CD4-positive, CD25-positive, alpha-beta regulatory T cell (primary cell): ENCODE data around the gene RCE1. TPM values are rescaled to one million over a fixed set of nuclear protein-coding genes. Genes with fewer than 3 reads are reported as not detected.
"Not testable (repeated sequence)": the region's sequence is repeated elsewhere in the genome, so short reads cannot be mapped to it uniquely, and the experiment has no call there.

Experiments used
- ATAC-seq, 2 donors: fragments of 150-1000 bp; cut with Tn5 transposase; one replicate each; pipeline ENCODE4 v1.10.0; 2021; ENCODE audit warnings: low read depth in 2 of 2, moderate number of reproducible peaks in 2 of 2, moderate library complexity in 1 of 2
- DNase-seq, 3 donors: peaks; one replicate each; pipeline versions ENCODE4 v3.0.0 to v3.0.0-alpha.2; 2012 to 2022; ENCODE audit warnings: mixed read lengths in 1 of 3
- H3K27ac ChIP-seq: one replicate; pipeline ENCODE4 v1.7.0; 2013; ENCODE audit warnings: mild to moderate bottlenecking, low read length; ENCODE audit not compliant: insufficient read depth, poor library complexity, severe bottlenecking
- H3K27me3 ChIP-seq: one replicate; pipeline ENCODE4 v1.7.0; 2013; ENCODE audit warnings: low read length; ENCODE audit not compliant: control insufficient read depth, insufficient read depth
- H3K36me3 ChIP-seq: one replicate; pipeline ENCODE4 v1.7.0; 2013; ENCODE audit warnings: mild to moderate bottlenecking, low read length, moderate library complexity; ENCODE audit not compliant: control insufficient read depth, insufficient read depth
- H3K4me1 ChIP-seq: 2 replicates; pipeline ENCODE4 v1.7.0; 2013; ENCODE audit warnings: mild to moderate bottlenecking, low read length; ENCODE audit not compliant: insufficient read depth, control insufficient read depth, poor library complexity, severe bottlenecking
- H3K4me3 ChIP-seq: one replicate; pipeline ENCODE4 v1.7.0; 2013; ENCODE audit warnings: low read depth, mild to moderate bottlenecking, low read length, moderate library complexity
- H3K9me3 ChIP-seq, 2 experiments: 1 replicate in 1 of 2; 2 replicates in 1 of 2; pipeline ENCODE4 v1.7.0; 2013; ENCODE audit warnings: low read length in 2 of 2, mild to moderate bottlenecking in 1 of 2, moderate library complexity in 1 of 2; ENCODE audit not compliant: control insufficient read depth in 2 of 2
- H3K27ac Mint-ChIP-seq, 3 donors: one replicate each; pipeline ENCODE4 v1.8.0; 2020 to 2022; ENCODE audit warnings: mild to moderate bottlenecking in 3 of 3, mixed read lengths in 3 of 3, moderate library complexity in 2 of 3
- H3K27me3 Mint-ChIP-seq: one replicate; pipeline ENCODE4 v1.8.0; 2022; ENCODE audit warnings: mild to moderate bottlenecking, mixed read lengths
- H3K36me3 Mint-ChIP-seq: one replicate; pipeline ENCODE4 v1.8.0; 2020; ENCODE audit warnings: mixed read lengths
- H3K4me1 Mint-ChIP-seq, 4 donors: one replicate each; pipeline ENCODE4 v1.8.0; 2020 to 2022; ENCODE audit warnings: mixed read lengths in 4 of 4, mild to moderate bottlenecking in 1 of 4
- H3K4me3 Mint-ChIP-seq, 4 donors: one replicate each; pipeline ENCODE4 v1.8.0; 2020 to 2022; ENCODE audit warnings: mild to moderate bottlenecking in 4 of 4, mixed read lengths in 4 of 4, moderate library complexity in 3 of 4
- H3K9me3 Mint-ChIP-seq, 7 donors: one replicate each; pipeline ENCODE4 v1.8.0; 2020 to 2022; ENCODE audit warnings: mixed read lengths in 7 of 7, mild to moderate bottlenecking in 3 of 7, moderate library complexity in 2 of 7
- polyA plus RNA-seq, 4 donors: library from polyadenylated mRNA; unstranded; fragments of 300-500 nt; fragmentation: Illumina TruSeq; gene quantifications; one replicate each; pipeline ENCODE4 v1.2.3, GENCODE V29; 2021
- total RNA-seq: library from RNA; stranded (reverse); gene quantifications from one replicate; pipeline ENCODE4 v1.2.3, GENCODE V29; 2022

RCE1 gene, protein sequence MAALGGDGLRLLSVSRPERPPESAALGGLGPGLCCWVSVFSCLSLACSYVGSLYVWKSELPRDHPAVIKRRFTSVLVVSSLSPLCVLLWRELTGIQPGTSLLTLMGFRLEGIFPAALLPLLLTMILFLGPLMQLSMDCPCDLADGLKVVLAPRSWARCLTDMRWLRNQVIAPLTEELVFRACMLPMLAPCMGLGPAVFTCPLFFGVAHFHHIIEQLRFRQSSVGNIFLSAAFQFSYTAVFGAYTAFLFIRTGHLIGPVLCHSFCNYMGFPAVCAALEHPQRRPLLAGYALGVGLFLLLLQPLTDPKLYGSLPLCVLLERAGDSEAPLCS
- total RNA-seq (45.6 TPM), polyA plus RNA-seq (10 to 100 TPM; 20.6 to 26.0 (median 21.6) TPM)

DNA sequence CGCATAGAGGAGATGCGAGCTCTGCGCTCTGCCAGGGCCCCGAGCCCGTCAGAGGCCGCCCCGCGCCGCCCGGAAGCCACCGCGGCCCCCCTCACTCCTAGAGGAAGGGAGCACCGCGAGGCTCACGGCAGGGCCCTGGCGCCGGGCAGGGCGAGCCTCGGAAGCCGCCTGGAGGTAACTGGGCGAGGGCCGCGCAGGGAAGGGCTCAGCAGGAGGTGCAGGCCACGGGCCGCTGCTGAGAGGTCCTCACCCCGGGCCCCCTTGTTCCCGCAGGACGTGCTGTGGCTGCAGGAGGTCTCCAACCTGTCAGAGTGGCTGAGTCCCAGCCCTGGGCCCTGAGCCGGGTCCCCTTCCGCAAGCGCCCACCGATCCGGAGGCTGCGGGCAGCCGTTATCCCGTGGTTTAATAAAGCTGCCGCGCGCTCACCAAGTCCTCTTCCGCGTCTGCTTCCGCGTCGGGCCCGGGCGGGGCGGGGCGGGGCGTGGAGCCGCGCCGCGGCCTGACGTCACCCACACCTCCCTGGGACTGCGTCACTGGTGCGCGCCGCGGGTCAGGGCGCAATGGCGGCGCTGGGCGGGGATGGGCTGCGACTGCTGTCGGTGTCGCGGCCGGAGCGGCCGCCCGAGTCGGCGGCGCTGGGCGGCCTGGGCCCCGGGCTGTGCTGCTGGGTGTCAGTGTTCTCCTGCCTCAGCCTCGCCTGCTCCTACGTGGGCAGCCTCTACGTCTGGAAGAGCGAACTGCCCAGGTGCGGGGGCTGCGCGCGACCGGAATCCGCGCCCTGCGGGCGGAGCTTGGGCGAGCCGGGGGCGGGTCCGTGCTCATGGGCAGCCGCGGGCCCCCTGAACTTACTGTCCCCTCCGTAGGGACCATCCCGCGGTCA lies at the start of gene RCE1:
TSS of gene RCE1 (plus strand) at position 546 of the 880 bp plus-strand sequence. CDS start at position 561, 15 bp downstream.
- Histone ChIP-seq H3K27me3 (no peaks in the 10 kb centered on the region), H3K9me3 (no peaks in the 10 kb centered on the region), H3K4me3 (peak within 1 kb of the TSS; percentile 87), H3K27ac (peak within 1 kb of the TSS; percentile 98), H3K4me1 (peaks cover 48% of the 10 kb centered on the region), H3K36me3 (peaks cover 34% of the 10 kb centered on the region)
- DNase-seq (peak; percentile 88 to 93 (median 88)), ATAC-seq (peak; percentile 86 to 90)
- peaks cover 7% of the 10 kb centered on the region for H3K36me3 Mint-ChIP-seq
- H3K27me3 Mint-ChIP-seq, result no peaks in the 10 kb centered on the region
- H3K4me1 Mint-ChIP-seq, result peaks cover 11 to 60% (median 38%) of the 10 kb centered on the region in 4 donors
- peak within 1 kb of the TSS; percentile 92 to 97 (median 97) for H3K27ac Mint-ChIP-seq
- H3K9me3 Mint-ChIP-seq, result no peaks in the 10 kb centered on the region
- peak within 1 kb of the TSS; percentile 92 to 99 (median 93) for H3K4me3 Mint-ChIP-seq

DNA sequence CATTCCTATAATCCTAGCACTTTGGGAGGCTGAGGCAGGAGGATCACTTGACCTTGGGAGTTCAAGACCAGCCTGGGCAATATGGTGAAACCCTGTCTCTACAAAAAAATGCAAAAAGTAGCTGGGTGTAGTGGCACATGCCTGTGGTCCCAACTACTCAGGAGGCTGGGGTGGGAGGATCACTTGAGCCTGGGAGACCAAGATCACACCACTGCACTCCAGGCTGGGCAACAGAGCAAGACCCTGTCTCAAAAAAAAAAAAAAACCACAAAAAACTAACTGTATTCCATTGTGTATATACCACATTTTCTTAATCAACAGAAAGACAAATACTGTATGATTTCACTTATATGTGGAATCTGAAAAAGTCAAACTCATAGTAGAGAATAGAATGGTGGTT lies 43.4 kb upstream of the RCE1 start:
- not testable (repeated sequence) for DNase-seq, H3K36me3 ChIP-seq, H3K9me3 Mint-ChIP-seq, H3K9me3 ChIP-seq, H3K4me3 Mint-ChIP-seq, H3K27ac ChIP-seq, H3K4me1 Mint-ChIP-seq, H3K4me1 ChIP-seq, H3K27ac Mint-ChIP-seq, H3K27me3 ChIP-seq, ATAC-seq, H3K27me3 Mint-ChIP-seq, H3K4me3 ChIP-seq
- H3K36me3 Mint-ChIP-seq, result peaks cover 17% of the 10 kb centered on the region

DNA sequence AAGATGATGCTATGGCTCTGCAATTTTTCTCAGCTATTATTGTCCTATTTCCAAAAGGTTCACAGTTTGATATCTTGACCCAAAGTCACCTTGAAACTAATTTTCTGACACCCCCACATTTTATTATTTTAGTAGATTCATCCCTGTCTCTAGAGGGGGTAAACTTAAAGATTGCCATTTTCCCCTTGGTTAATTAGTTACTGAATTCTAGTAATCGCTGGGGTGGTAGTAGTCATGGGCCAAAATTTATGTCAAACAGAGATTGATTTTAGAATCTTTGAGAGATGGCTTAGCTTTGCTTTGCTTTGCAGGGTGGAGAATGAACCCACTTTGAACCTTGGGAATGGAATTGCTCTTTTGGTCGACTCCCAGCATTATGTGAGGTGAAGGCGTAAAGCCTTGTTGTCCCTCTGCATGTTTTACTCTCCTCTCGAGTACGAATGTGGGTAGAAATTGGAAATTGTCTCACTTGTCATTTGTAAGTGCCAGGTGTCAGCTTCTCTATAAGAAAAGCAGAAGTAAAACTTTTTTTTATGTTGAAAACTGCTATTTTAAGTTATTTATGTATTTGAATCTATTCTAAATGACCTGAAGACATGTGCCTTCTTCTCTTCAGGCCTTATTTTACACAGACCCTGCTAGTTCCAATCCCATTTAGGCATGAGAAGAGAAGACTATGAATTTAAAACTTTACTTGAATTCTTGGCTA lies 42.4 kb upstream of the RCE1 start:
- peaks cover 19% of the 10 kb centered on the region for H3K36me3 Mint-ChIP-seq
- peaks cover 0 to 2% (median 0%) of the 10 kb centered on the region in 4 donors for H3K4me1 Mint-ChIP-seq
- H3K9me3 Mint-ChIP-seq, result no peaks in the 10 kb centered on the region
- no peaks in the 10 kb centered on the region for H3K27me3 ChIP-seq
- no peak overlapping the region for H3K4me3 Mint-ChIP-seq
- no peaks in the 10 kb centered on the region for H3K27me3 Mint-ChIP-seq
- H3K36me3 ChIP-seq, result peaks cover 2% of the 10 kb centered on the region
- H3K4me3 ChIP-seq, result no peak overlapping the region
- H3K4me1 ChIP-seq, result no peaks in the 10 kb centered on the region
- DNase-seq (no peak), ATAC-seq (no peak)
- H3K27ac Mint-ChIP-seq, result peak overlapping the region in 1 of 3 donors; percentile 27
- no peaks in the 10 kb centered on the region for H3K9me3 ChIP-seq
- no peak overlapping the region for H3K27ac ChIP-seq

DNA sequence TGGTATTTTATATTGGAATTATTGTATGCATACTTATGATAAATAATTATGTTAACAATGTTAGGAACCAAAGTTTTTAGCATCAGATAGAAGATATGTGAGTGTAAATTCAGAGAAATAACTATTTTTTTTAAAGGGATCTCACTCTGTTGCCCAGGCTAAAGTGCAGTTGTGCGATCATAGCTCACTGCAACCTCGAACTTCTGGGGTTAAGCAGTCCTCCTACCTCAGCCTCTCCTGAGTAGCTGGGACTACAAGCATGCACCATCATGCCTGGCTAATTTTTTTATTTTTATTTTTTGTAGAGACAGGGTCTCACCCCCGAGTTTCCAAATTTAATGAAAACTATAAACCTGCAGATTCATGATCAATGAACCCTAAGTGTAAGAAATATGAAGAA lies 33.6 kb upstream of the RCE1 start:
- no peaks in the 10 kb centered on the region for H3K27me3 Mint-ChIP-seq
- Histone ChIP-seq H3K27ac (no peak overlapping the region), H3K27me3 (no peaks in the 10 kb centered on the region), H3K4me3 (no peak overlapping the region), H3K9me3 (no peaks in the 10 kb centered on the region), H3K4me1 (no peaks in the 10 kb centered on the region), H3K36me3 (no peaks in the 10 kb centered on the region)
- H3K27ac Mint-ChIP-seq, result no peak overlapping the region
- no peak overlapping the region for H3K4me3 Mint-ChIP-seq
- no peak for ATAC-seq
- no peak for DNase-seq
- H3K9me3 Mint-ChIP-seq, result no peaks in the 10 kb centered on the region
- peaks cover 9% of the 10 kb centered on the region for H3K36me3 Mint-ChIP-seq
- H3K4me1 Mint-ChIP-seq, result no peaks in the 10 kb centered on the region

DNA sequence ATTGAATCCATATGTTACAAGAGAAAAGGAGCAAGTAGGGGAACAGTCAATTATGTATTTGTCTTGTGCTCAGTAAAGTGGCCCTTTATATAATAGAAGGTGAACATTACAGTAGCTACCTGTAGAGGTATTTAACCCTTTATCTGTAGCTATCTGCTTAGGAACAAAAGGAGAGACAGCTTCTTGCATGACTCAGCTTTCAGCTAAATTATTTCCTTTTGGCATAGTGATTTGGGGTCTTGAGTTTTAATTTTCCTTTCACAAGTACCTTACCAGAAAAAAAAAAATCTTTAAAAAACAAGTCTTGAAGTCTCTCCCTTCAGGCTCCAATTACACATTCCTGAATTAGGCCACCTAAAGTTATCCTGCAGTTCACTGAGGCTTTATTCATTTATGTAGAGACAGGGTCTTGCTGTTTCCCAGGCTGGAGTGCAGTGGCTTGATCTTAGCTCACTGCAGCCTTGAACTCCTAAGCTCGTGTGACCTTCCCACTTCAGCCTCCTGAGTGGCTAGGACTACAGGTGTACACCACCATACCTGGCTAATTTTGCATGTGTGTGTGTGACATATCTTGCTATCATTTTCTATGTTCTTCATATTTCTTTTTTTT lies 32.6 kb upstream of the RCE1 start:
- H3K27me3 Mint-ChIP-seq, result no peaks in the 10 kb centered on the region
- no peaks in the 10 kb centered on the region for H3K4me1 ChIP-seq
- no peak overlapping the region for H3K4me3 Mint-ChIP-seq
- DNase-seq, result no peak
- peaks cover 11% of the 10 kb centered on the region for H3K36me3 Mint-ChIP-seq
- ATAC-seq, result no peak
- H3K36me3 ChIP-seq, result no peaks in the 10 kb centered on the region
- H3K4me1 Mint-ChIP-seq, result no peaks in the 10 kb centered on the region
- H3K4me3 ChIP-seq, result no peak overlapping the region
- H3K27me3 ChIP-seq, result no peaks in the 10 kb centered on the region
- H3K27ac Mint-ChIP-seq, result no peak overlapping the region
- H3K27ac ChIP-seq, result no peak overlapping the region
- H3K9me3 Mint-ChIP-seq, result no peaks in the 10 kb centered on the region
- no peaks in the 10 kb centered on the region for H3K9me3 ChIP-seq

DNA sequence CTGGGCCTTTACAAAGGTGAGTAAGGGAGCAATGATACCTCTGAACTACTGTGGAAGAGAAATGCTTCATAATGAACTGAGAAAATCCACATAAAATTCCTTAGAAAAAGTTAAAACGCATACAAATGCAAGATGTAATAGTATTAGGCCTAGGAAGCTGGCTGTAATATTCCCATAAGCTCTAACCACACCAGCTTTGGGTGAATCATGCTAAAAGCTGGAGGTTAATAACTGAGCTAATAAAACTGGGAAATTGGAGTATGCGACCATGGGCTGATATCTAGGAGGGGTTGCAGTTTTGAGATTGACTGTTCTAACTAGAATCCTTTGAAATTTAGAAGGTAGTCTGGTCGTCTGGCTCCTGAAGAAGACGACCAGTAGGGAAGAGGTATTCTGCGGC lies 28.6 kb upstream of the RCE1 start:
- Histone ChIP-seq H3K9me3 (no peaks in the 10 kb centered on the region), H3K27ac (no peak overlapping the region), H3K4me3 (no peak overlapping the region), H3K36me3 (no peaks in the 10 kb centered on the region), H3K27me3 (no peaks in the 10 kb centered on the region), H3K4me1 (no peaks in the 10 kb centered on the region)
- no peak overlapping the region for H3K27ac Mint-ChIP-seq
- H3K36me3 Mint-ChIP-seq, result peaks cover 2% of the 10 kb centered on the region
- H3K4me1 Mint-ChIP-seq, result no peaks in the 10 kb centered on the region
- DNase-seq, result no peak
- H3K4me3 Mint-ChIP-seq, result no peak overlapping the region
- H3K27me3 Mint-ChIP-seq, result no peaks in the 10 kb centered on the region
- no peaks in the 10 kb centered on the region for H3K9me3 Mint-ChIP-seq
- no peak for ATAC-seq

DNA sequence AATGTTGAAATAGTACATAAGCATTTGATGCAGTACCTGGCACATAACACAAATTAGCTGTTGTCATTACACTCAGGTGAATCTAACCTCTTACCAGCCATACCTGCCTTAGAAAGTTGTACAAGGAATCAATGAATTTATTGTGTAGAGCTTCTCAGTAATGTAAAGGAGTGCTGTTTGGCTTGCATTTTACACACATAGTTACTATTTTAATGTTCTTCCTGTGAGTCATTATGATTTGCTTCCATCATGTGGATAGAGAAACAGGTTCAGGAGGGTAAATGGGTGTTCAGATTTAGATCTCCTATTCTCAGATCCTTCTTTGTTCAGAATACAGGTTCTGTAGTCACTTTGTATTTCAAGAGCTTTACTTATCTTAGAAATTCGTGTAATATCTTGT lies 27.6 kb upstream of the RCE1 start:
- Mint-ChIP-seq H3K27me3 (no peaks in the 10 kb centered on the region), H3K36me3 (peaks cover 2% of the 10 kb centered on the region), H3K27ac (no peak overlapping the region), H3K4me1 (no peaks in the 10 kb centered on the region), H3K9me3 (no peaks in the 10 kb centered on the region), H3K4me3 (no peak overlapping the region)
- no peak for DNase-seq
- no peaks in the 10 kb centered on the region for H3K4me1 ChIP-seq
- no peaks in the 10 kb centered on the region for H3K9me3 ChIP-seq
- no peak for ATAC-seq
- no peaks in the 10 kb centered on the region for H3K27me3 ChIP-seq
- H3K36me3 ChIP-seq, result no peaks in the 10 kb centered on the region
- no peak overlapping the region for H3K27ac ChIP-seq
- H3K4me3 ChIP-seq, result no peak overlapping the region
